HG02981 (cell line): ENCODE measurements around the gene NOC4L.

ENCODE experiments used
- ATAC-seq: cut with Tn5 transposase; IDR thresholded peaks from one replicate; pipeline ENCODE4 v1.9.1; 2021; ENCODE audit warnings: mild to moderate bottlenecking, moderate library complexity; ENCODE audit not compliant: unreplicated experiment

NOC4L gene

GRCh38 chr12:132155771-132156572 is 11.7 kb downstream of the NOC4L start:
- ATAC-seq = no peak

- ATAC-seq = no peak
These were observed 12.5 kb downstream of the NOC4L start for GRCh38 chr12:132156573-132157325.

GRCh38 chr12:132157733-132158409 is 13.6 kb downstream of the NOC4L start:
- no peak for ATAC-seq

- ATAC-seq = no peak
These were observed 14.7 kb downstream of the NOC4L start for GRCh38 chr12:132158677-132159554.

- no peak for ATAC-seq
These were observed 15.3 kb downstream of the NOC4L start for GRCh38 chr12:132159555-132160003.

GRCh38 chr12:132160016-132160415 is 15.8 kb downstream of the NOC4L start:
- no peak for ATAC-seq

- ATAC-seq = no peak
These were observed 16.4 kb downstream of the NOC4L start for GRCh38 chr12:132160601-132161035.

GRCh38 chr12:132161036-132161781 is 17.0 kb downstream of the NOC4L start:
- ATAC-seq = no peak

- no peak for ATAC-seq
These were observed 17.7 kb downstream of the NOC4L start for GRCh38 chr12:132161796-132162507.

GRCh38 chr12:132162508-132163031 is 18.3 kb downstream of the NOC4L start:
- ATAC-seq = no peak

GRCh38 chr12:132163041-132163910 is 19.0 kb downstream of the NOC4L start:
- no peak for ATAC-seq

- no peak for ATAC-seq
These were observed 19.6 kb downstream of the NOC4L start for GRCh38 chr12:132163911-132164288.

GRCh38 chr12:132164426-132164825 is 20.2 kb downstream of the NOC4L start:
- no peak for ATAC-seq

GRCh38 chr12:132165584-132165983 is 21.3 kb downstream of the NOC4L start:
- no peak for ATAC-seq

GRCh38 chr12:132166093-132166492 is 21.8 kb downstream of the NOC4L start:
- no peak for ATAC-seq

GRCh38 chr12:132166801-132167591 is 22.7 kb downstream of the NOC4L start:
- no peak for ATAC-seq

- no peak for ATAC-seq
These were observed 23.5 kb downstream of the NOC4L start for GRCh38 chr12:132167611-132168310.
